C4-2B (cell line): ENCODE measurements around the gene NAB1.

Experiments used
- ZFX ChIP-seq: fragments of 450-650 bp; IDR thresholded peaks from 2 replicates; pipeline ENCODE4 v1.6.1; 2017
- TF ChIP-seq, protein P1 (sequence below): fragments of 450-650 bp; conservative IDR thresholded peaks from 2 replicates; pipeline ENCODE4 v1.5.1; 2017; ENCODE audit warnings: mild to moderate bottlenecking

DNA sequence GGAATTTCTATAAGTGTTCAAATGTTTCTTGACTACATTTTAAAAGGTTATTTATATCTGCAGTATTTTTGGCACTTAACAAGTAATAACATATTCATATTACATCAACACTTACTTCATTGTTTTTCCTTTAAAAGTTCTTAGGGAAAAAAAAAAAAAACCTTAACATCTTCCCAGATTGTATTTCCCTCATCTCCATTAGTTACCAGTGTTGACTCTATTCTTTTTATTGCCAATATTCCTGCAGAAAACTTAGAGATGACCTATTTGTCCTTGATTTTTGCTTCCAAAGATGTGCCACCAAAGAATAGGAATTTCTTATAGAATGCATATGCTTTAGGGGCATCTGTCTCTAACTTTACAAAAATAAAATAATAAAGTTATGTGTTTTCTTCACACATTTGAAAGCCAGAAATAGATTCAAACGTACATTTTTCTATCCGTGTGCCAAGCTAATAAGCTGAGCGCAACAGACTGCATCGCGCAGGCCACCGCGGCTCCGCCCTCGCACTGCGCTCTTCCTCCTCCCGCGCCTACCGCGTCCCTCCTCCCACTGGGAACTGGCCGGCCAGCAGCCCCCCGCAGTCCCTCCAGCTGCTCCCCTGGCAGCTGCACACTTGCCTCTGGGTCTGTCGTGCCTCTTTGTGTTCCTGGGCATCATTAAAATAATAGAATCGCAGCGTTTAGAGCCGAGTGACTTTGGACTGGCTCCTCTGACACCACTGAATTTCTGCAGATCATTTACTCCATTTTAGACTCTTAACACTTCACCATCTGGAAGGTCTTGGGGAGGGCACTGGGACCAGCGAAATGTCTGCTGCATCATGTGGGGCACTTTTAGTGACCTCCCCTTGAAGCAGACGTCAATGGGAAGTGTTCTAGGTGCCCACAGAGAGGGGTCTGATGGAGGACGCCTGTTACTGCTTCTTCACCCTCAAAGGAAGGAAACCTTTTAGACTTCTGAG is 21.2 kb upstream of the NAB1 start:
- TF ChIP-seq, protein P1, sequence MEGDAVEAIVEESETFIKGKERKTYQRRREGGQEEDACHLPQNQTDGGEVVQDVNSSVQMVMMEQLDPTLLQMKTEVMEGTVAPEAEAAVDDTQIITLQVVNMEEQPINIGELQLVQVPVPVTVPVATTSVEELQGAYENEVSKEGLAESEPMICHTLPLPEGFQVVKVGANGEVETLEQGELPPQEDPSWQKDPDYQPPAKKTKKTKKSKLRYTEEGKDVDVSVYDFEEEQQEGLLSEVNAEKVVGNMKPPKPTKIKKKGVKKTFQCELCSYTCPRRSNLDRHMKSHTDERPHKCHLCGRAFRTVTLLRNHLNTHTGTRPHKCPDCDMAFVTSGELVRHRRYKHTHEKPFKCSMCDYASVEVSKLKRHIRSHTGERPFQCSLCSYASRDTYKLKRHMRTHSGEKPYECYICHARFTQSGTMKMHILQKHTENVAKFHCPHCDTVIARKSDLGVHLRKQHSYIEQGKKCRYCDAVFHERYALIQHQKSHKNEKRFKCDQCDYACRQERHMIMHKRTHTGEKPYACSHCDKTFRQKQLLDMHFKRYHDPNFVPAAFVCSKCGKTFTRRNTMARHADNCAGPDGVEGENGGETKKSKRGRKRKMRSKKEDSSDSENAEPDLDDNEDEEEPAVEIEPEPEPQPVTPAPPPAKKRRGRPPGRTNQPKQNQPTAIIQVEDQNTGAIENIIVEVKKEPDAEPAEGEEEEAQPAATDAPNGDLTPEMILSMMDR: no peak
- TF ChIP-seq ZFX: no peak
